GM12865 (cell line): ENCODE measurements around the gene MLNR.

ENCODE experiments used
- DNase-seq: peaks from one replicate; pipeline ENCODE4 v3.0.0; 2010; ENCODE audit warnings: low read depth
- H3K4me3 ChIP-seq: 2 replicates; pipeline ENCODE4 v1.5.1; 2011; ENCODE audit warnings: mild to moderate bottlenecking, low read depth, low read length, control low read depth
- TF ChIP-seq, protein P1 (sequence below): IDR thresholded peaks from 2 replicates; pipeline ENCODE4 v1.5.1; 2011; ENCODE audit warnings: low read length, control low read depth, low read depth, inconsistent platforms; ENCODE audit not compliant: insufficient read depth; ENCODE audit errors: missing control alignments

MLNR gene

DNA sequence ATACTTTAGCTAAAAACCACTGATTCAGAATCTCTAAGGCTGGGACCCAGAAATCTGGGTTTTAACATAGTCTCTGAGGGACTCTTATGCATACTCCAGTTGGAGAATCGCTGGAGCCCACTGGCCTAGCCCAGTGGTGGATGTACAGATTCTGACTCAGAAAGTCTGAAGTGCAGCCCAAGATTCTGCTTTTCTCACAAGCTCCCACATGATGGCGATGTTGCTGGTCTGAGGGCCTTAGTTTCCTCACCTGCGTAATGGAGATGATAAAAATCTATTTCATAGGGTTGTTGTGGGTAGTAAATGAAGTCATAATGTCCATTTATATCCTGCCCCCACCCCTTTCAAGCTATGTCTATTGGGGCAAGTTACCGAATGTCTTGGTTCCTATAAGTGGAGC, 19.9 kb downstream of the MLNR start:
- DNase-seq: peak; percentile 48
- TF ChIP-seq, protein P1, sequence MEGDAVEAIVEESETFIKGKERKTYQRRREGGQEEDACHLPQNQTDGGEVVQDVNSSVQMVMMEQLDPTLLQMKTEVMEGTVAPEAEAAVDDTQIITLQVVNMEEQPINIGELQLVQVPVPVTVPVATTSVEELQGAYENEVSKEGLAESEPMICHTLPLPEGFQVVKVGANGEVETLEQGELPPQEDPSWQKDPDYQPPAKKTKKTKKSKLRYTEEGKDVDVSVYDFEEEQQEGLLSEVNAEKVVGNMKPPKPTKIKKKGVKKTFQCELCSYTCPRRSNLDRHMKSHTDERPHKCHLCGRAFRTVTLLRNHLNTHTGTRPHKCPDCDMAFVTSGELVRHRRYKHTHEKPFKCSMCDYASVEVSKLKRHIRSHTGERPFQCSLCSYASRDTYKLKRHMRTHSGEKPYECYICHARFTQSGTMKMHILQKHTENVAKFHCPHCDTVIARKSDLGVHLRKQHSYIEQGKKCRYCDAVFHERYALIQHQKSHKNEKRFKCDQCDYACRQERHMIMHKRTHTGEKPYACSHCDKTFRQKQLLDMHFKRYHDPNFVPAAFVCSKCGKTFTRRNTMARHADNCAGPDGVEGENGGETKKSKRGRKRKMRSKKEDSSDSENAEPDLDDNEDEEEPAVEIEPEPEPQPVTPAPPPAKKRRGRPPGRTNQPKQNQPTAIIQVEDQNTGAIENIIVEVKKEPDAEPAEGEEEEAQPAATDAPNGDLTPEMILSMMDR: peak; percentile 64
- no peak overlapping the region for H3K4me3 ChIP-seq

DNA sequence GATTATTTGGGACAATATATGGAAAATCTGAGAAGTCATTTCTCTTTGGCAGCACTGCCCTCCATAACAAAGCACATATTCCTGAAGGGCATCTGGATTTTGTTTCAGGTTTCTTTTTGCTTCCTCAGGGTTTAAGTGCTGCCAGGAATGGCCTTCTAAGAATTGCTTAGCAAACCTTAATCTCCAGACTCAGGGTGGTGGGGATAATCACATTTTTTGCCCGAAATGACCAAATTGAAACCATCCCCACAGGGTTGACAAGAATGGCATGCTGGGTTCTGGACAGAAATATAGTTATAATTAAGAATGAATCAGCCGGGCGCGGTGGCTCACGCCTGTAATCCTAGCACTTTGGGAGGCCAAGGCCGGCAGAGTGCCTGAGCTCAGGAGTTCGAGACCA, 21.2 kb downstream of the MLNR start:
- TF ChIP-seq, protein P1: no peak
- no peak for DNase-seq

DNA sequence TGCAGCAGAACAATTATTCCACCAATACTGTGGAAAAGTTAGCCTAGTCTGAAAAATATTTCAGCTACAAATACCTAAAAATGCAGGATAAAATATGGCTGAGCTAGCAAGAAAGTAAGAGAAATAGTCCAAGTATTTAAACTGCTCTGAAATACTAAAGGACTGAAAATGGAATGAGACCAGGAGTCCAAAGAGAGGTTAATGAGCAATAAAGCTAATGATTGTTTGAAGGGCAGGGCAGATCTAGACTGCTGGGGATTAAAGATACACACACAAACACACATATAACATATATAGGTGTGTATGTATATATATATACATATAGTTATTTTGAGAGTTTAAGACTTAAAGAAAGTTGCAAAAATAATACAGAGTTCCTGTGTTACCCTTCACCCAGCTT, 25.0 kb downstream of the MLNR start:
- H3K4me3 ChIP-seq: no peak overlapping the region
- TF ChIP-seq, protein P1: no peak

More for the DNA sequence above, 21.2 kb downstream of the MLNR start:
- no peak overlapping the region for H3K4me3 ChIP-seq

DNA sequence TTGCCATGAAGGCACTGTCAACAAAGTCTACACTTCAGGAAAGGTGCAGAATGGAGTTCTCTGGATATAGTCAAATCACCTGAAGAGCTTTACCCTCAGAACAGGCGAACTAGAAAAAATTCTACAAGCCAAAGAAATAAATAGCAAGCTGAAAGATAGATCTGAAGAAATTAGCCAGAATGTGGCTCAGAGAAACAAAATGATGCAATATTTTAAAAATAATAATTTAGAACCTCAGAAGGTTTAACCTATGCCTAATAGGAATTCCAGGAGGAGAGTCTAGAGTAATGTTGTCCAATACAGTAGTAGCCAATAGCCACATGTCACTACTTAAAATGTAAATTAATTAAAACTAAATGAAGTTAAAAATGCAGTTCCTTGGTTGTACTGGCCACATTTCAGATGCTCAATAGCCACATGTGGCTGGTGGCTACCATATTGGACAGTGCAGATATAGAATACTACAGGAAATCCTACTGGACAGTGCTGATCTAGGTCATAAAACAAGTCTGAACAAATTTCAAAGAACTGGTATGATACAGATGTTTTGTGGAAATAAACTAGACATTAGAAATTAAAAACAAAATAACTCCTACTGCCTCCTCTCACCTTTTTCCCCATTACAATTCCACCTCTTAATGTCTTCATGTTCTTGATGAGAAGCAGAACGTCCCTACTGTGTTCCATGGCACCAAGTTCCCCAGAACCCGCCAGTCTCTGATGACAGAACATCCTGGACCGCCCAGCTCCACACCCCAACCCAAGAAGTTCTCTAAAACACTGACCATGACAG, 26.9 kb downstream of the MLNR start:
- peak overlapping the region; percentile 93 for H3K4me3 ChIP-seq
- no peak for DNase-seq
- TF ChIP-seq, protein P1: no peak

More for the DNA sequence above, 25.0 kb downstream of the MLNR start:
- no peak for DNase-seq

DNA sequence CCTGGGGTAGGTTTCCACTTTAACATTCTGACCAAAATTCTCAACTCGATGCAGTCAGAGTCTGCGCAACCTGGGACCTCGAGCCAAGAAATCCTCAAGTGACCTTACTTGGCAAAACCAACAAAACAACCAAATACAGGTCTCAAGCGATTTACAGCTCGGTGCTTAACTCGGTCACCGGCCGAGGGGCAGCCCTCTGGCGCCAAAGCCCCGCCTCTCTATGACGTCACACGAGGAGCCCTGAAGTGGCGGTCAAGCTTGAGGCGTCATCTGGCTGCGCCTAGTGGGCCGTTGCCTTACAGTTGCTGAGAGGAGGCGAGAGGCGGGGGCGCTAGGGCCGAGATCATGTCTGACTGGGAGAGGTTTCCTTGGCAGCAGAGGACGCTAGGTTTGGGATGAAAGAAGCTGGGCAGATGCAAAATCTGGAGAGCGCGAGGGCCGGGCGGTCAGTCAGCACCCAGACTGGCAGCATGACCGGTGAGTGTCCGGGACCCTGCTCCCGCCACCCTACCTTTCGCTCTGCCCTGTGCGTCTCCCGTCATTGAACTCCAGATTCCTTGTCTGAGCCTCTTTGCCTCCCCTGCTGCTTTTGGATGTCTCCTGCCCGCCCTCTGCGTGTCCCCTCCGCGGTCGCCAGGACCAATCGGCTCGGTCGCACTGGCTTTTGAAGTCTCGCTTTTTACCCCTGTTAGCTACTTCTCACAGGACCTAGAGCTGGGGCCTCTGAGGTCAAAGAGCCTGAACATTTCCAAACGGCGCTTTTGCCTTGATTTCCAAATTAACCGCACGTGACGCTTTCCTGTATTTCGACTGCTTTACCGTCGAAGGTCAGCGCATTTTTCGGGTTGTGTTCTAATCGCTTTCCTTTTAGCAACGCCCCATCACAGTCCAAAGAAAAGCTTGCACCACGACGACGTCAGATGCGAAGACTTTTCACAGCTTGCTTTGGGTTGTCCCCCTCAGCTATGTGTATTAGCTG, 27.8 kb downstream of the MLNR start, which contains the start of gene CDADC1:
TSS of gene CDADC1 (plus strand) at position 283 of the 979 bp plus-strand sequence. CDS start at position 396, 113 bp downstream.
- TF ChIP-seq, protein P1: no peak
- peak within 1 kb of the TSS; percentile 93 for H3K4me3 ChIP-seq
- DNase-seq: peak; percentile 95

DNA sequence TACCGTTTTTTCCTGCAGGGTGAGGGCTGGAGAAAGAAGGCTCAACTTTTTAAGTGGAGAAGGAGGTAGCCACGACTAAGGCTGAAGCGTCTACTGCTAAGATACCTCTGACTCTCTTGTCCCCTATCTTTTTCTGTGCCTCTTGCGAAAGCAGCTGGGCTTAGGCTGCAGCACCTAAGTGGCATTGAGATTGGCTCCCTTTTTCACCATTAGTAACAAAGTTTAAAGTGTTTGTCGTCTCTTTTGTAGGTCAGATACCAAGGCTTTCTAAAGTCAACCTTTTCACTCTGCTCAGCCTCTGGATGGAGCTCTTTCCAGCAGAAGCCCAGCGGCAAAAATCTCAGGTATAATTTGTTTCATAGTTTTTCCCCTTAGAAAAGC, 28.5 kb downstream of the MLNR start:
- H3K4me3 ChIP-seq: peak overlapping the region; percentile 93
- DNase-seq: no peak
- TF ChIP-seq, protein P1: no peak
